ENCODE data around the gene APBB1IP. TPM values are rescaled to one million over a fixed set of nuclear protein-coding genes. Genes with fewer than 3 reads are reported as not detected.

APBB1IP gene
- total RNA-seq, 2 experiments from 2014 or later: 44.5 to 45.6 TPM

GRCh38 chr10:26481315-26481692, 43.2 kb downstream of the APBB1IP start:
- DNase-seq: no peak
- ATAC-seq (ENCODE audit: poor library complexity): no peak
- ChIA-PET CTCF (interaction anchor here (0.7 to 2.7 kb wide), 2 partner anchors 13 to 46 kb away, joined by 3 to 10 read pairs; no protein-coding TSS in a partner anchor), POLR2A (interaction anchor here (2.8 kb wide), 1 partner anchor 41 kb away, joined by 28 read pairs; the partner anchor contains the start of gene APBB1IP)
- peaks cover 22% of the 10 kb centered on the region for H3K36me3 Mint-ChIP-seq (ENCODE audit: low read depth)
- H3K9me3 ChIP-seq (ENCODE audit: control insufficient read depth in 1 of 2, insufficient read depth in 1 of 2, low read length in 2 of 2): no peaks in the 10 kb centered on the region
- H3K4me3 ChIP-seq (ENCODE audit: low read length): no peak overlapping the region
- no peak for TF ChIP-seq CTCF (IDR thresholded peaks at IDR 0.05)
- intact Hi-C loops (cut with DNase I, micrococcal nuclease): loop anchor here in 1 of 2 experiments (2.0 kb wide), 1 partner anchor 15 kb away; no protein-coding TSS in a partner anchor
- peaks cover 7% of the 10 kb centered on the region for H3K36me3 ChIP-seq (ENCODE audit: insufficient read depth, low read length)
- peak overlapping the region; percentile 66 to 71 for H3K27ac ChIP-seq (ENCODE audit: low read depth in 1 of 2, low read length in 2 of 2)
- H3K9me3 Mint-ChIP-seq: no peaks in the 10 kb centered on the region
- peaks cover 76% of the 10 kb centered on the region for H3K4me1 ChIP-seq (ENCODE audit: insufficient read depth, low read length)
- H3K27me3 ChIP-seq (ENCODE audit: control insufficient read depth in 1 of 2, insufficient read depth in 2 of 2, low read length in 2 of 2): no peaks in the 10 kb centered on the region
- H3K4me3 Mint-ChIP-seq: no peak overlapping the region
- peak overlapping the region; percentile 88 for H3K27ac Mint-ChIP-seq
- no peaks in the 10 kb centered on the region for H3K27me3 Mint-ChIP-seq
- peaks cover 74% of the 10 kb centered on the region for H3K4me1 Mint-ChIP-seq (ENCODE audit: low read depth)

GRCh38 chr10:26481914-26482550, 43.9 kb downstream of the APBB1IP start:
- Mint-ChIP-seq H3K27me3 (no peaks in the 10 kb centered on the region), H3K4me3 (peak overlapping the region; percentile 47), H3K27ac (peak overlapping the region; percentile 88), H3K36me3 (ENCODE audit: low read depth) (peaks cover 24% of the 10 kb centered on the region), H3K4me1 (ENCODE audit: low read depth) (peaks cover 79% of the 10 kb centered on the region), H3K9me3 (no peaks in the 10 kb centered on the region)
- Histone ChIP-seq H3K9me3 (ENCODE audit: control insufficient read depth in 1 of 2, insufficient read depth in 1 of 2, low read length in 2 of 2) (no peaks in the 10 kb centered on the region), H3K4me3 (ENCODE audit: low read length) (peak overlapping the region; percentile 27), H3K27me3 (ENCODE audit: control insufficient read depth in 1 of 2, insufficient read depth in 2 of 2, low read length in 2 of 2) (no peaks in the 10 kb centered on the region), H3K4me1 (ENCODE audit: insufficient read depth, low read length) (peaks cover 78% of the 10 kb centered on the region), H3K27ac (ENCODE audit: low read depth in 1 of 2, low read length in 2 of 2) (peak overlapping the region; percentile 66 to 71), H3K36me3 (ENCODE audit: insufficient read depth, low read length) (peaks cover 3% of the 10 kb centered on the region)
- CTCF ChIA-PET: interaction anchor here (1.0 to 2.7 kb wide), 2 partner anchors 14 to 148 kb away, joined by 3 to 10 read pairs; no protein-coding TSS in a partner anchor
- peak in 11 of 14 experiments; percentile 21 to 89 (median 47) for DNase-seq
- no peak for TF ChIP-seq CTCF (IDR thresholded peaks at IDR 0.05)
- POLR2A ChIA-PET: interaction anchor here (0.6 to 3.0 kb wide), 5 partner anchors 10 to 1855 kb away, joined by 3 to 28 read pairs (median 4); partner anchors contain the start of gene APBB1IP
- ATAC-seq (ENCODE audit: poor library complexity): peak; percentile 73
- intact Hi-C loops (cut with DNase I, micrococcal nuclease): loop anchor here (1.0 to 2.0 kb wide), 2 partner anchors 15 to 34 kb away; no protein-coding TSS in a partner anchor

GRCh38 chr10:26483554-26483953, 45.4 kb downstream of the APBB1IP start:
- H3K36me3 ChIP-seq (ENCODE audit: insufficient read depth, low read length): peaks cover 5% of the 10 kb centered on the region
- no peaks in the 10 kb centered on the region for H3K27me3 Mint-ChIP-seq
- intact Hi-C loops (cut with DNase I, micrococcal nuclease): no loop called here
- H3K36me3 Mint-ChIP-seq (ENCODE audit: low read depth): peaks cover 27% of the 10 kb centered on the region
- H3K4me3 ChIP-seq (ENCODE audit: low read length): no peak overlapping the region
- POLR2A ChIA-PET: interaction anchor here (0.9 to 3.0 kb wide), 4 partner anchors 9 to 46 kb away, joined by 3 to 15 read pairs (median 5); no protein-coding TSS in a partner anchor
- ATAC-seq (ENCODE audit: poor library complexity): no peak
- peak overlapping the region; percentile 88 for H3K27ac Mint-ChIP-seq
- peak overlapping the region; percentile 66 to 71 for H3K27ac ChIP-seq (ENCODE audit: low read depth in 1 of 2, low read length in 2 of 2)
- peaks cover 78% of the 10 kb centered on the region for H3K4me1 Mint-ChIP-seq (ENCODE audit: low read depth)
- H3K9me3 Mint-ChIP-seq: no peaks in the 10 kb centered on the region
- DNase-seq: peak in 3 of 14 experiments; percentile 32 to 39 (median 36)
- no peaks in the 10 kb centered on the region for H3K9me3 ChIP-seq (ENCODE audit: control insufficient read depth in 1 of 2, insufficient read depth in 1 of 2, low read length in 2 of 2)
- H3K27me3 ChIP-seq (ENCODE audit: control insufficient read depth in 1 of 2, insufficient read depth in 2 of 2, low read length in 2 of 2): no peaks in the 10 kb centered on the region
- peaks cover 77% of the 10 kb centered on the region for H3K4me1 ChIP-seq (ENCODE audit: insufficient read depth, low read length)
- CTCF ChIA-PET: interaction anchor here (0.7 kb wide), 1 partner anchor 399 kb away, joined by 4 read pairs; no protein-coding TSS in a partner anchor
- H3K4me3 Mint-ChIP-seq: peak overlapping the region; percentile 36
- no peak for TF ChIP-seq CTCF (IDR thresholded peaks at IDR 0.05)

All from CD4-positive, alpha-beta T cell (primary cell).